Pancreas (tissue), 10 donors: ENCODE results near the gene GAL3ST3. TPM values are rescaled to one million over a fixed set of nuclear protein-coding genes. Genes with fewer than 3 reads are reported as not detected.
A peak's percentile ranks its signal among the peaks of the same experiment; 100 is the strongest.

Experiments
- ATAC-seq, 4 donors: fragments of 200-7000 bp; cut with Tn5 transposase; one replicate each; pipeline versions ENCODE4 v1.8.0 to v1.9.1; 2020; ENCODE audit warnings: mild to moderate bottlenecking in 4 of 4, moderate library complexity in 4 of 4
- DNase-seq, 6 donors: peaks; one replicate each; pipeline ENCODE4 v3.0.0-alpha.2; 2020
- FAIRE-seq: peaks from 2 replicates; lab custom pipeline; 2012; peaks lifted over from hg19 to GRCh38; lab: Jason Lieb, UNC
- H3K27ac ChIP-seq, 4 donors: fragments of 200-600 bp; sonication (generic); 1 replicate in 3 of 4; 2 replicates in 1 of 4; pipeline versions ENCODE4 v1.5.0 to v1.8.0; 2020
- H3K27me3 ChIP-seq, 4 donors: fragments of 200-600 bp; one replicate each; pipeline ENCODE4 v1.8.0; 2021
- H3K36me3 ChIP-seq, 3 donors: fragments of 200-600 bp; sonication (generic) in 1 of 3; one replicate each; pipeline versions ENCODE4 v1.5.0 to v1.8.0; 2020 to 2021
- H3K4me1 ChIP-seq, 3 donors: fragments of 200-600 bp; one replicate each; pipeline ENCODE4 v1.8.0; 2021
- H3K4me3 ChIP-seq, 4 donors: fragments of 200-600 bp; sonication (generic) in 2 of 4; one replicate each; pipeline versions ENCODE4 v1.5.0 to v1.8.0; 2020 to 2021
- H3K9me3 ChIP-seq, 4 donors: fragments of 200-600 bp; one replicate each; pipeline ENCODE4 v1.8.0; 2021
- CTCF ChIP-seq, 4 donors: fragments of 200-600 bp; sonication (generic) in 3 of 4; IDR thresholded peaks; one replicate each; pipeline versions ENCODE4 v1.5.0 to v1.8.0; 2021; ENCODE audit warnings: antibody characterized with exemption in 4 of 4
- WGBS, 2 donors: extraction: QIAGEN DNeasy Blood & Tissue Kit; methylation state at CpG; one replicate each; pipeline ENCODE4 v1.1.7; 2013; 5-methylcytosine and 5-hydroxymethylcytosine counted together
- intact Hi-C, 3 donors: fragments of 100-400 bp; cut with DNase I; formaldehyde crosslinking; loops; one replicate each; pipeline versions ENCODE4 v1.11.1 to v1.14.2; 2022
- polyA plus RNA-seq, 2 donors: library from polyadenylated mRNA; stranded (reverse); fragments of 200-250 nt; gene quantifications; one replicate each; pipeline ENCODE4 v1.2.3, GENCODE V29; 2013
- total RNA-seq, 6 donors: library from RNA; stranded (reverse); fragmentation: NEBNext Ultra II Directional in 4 of 6; extraction: Animal tissue kit (Norgen Biotek cat#: 25700) in 4 of 6; gene quantifications; one replicate each; pipeline versions ENCODE4 v1.2.1 to v1.2.4, GENCODE V29; 2021 to 2023
- donor health status: healthy with polysubstance abuse.
- donor health status: DM: no; HTN: no; CAD: no; lungs with moderate emphysema.
- donor health status: DM: no; HTN: no; CAD: no.
- donor health status: control.
- donor health status: control.
- donor health status: Bipolar disorder and iron deficiency.
- donor health status: DM: yes; HTN: yes; CAD: no.
- donor health status: DM: no; HTN: no; CAD: no.
- donor health status: DM: no; HTN: no; CAD: no.
- donor health status: DM: yes; HTN: yes; CAD: no.

GAL3ST3 gene
- total and polyA plus RNA-seq, 8 donors, result 0.20 to 1.8 (median 0.43) TPM; not detected in 1

DNA sequence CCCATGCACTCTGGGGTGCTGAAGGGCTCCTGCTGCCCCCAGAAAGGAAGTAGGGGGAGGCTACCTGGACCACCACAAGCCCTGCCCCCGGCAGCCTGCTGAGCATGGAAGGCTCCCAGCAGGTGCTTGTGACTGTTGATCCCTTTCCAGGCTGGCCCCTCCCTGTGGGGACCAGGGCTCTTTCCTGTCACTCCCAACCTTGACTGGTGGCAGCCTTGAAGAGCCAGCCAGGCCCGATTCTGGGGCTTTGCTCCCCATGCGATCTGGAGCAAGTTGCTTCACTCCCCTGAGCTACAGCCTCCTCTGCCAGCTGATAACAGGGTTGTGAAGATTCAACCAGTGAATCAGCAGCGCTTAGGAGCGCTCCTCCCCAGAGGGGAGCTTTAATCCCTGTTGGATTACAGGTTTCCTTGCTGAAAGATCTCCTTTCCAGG lies 41.7 kb downstream of the GAL3ST3 start:
- no peaks in the 10 kb centered on the region for H3K9me3 ChIP-seq
- no peak overlapping the region for H3K27ac ChIP-seq
- peaks cover 0 to 3% (median 0%) of the 10 kb centered on the region in 4 donors for H3K27me3 ChIP-seq
- ATAC-seq (no peak), FAIRE-seq (no peak), DNase-seq (no peak)
- intact Hi-C loops, result no loop called here
- H3K36me3 ChIP-seq, result peaks cover 0 to 7% (median 0%) of the 10 kb centered on the region in 3 donors
- TF ChIP-seq CTCF (IDR thresholded peaks at IDR 0.05), result no peak
- WGBS, 2 donors, result 46 to 49% methylated on average over 5 of the region's 5 CpGs
- H3K4me3 ChIP-seq, result no peak overlapping the region
- peaks cover 0 to 6% (median 5%) of the 10 kb centered on the region in 3 donors for H3K4me1 ChIP-seq

DNA sequence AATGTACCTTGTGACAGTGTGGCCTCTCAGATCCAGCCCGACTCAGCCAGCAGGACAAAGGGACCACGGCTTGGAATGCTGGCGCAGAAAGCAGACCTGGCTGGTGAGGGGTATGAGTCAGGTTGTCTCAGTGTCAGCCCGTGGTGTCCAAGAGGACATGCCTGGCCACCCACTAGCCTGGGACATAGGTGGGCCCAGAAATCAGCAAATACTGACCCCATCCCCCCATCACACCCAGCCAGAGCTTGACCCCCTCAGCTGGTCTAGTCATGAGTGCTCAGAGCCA lies 42.1 kb downstream of the GAL3ST3 start:
- intact Hi-C loops, result no loop called here
- H3K27me3 ChIP-seq, result no peaks in the 10 kb centered on the region
- no peaks in the 10 kb centered on the region for H3K9me3 ChIP-seq
- no peak for ATAC-seq
- no peak overlapping the region for H3K27ac ChIP-seq
- WGBS, 2 donors, result 68 to 73% methylated on average over 4 of the region's 4 CpGs
- no peak overlapping the region for H3K4me3 ChIP-seq
- H3K4me1 ChIP-seq, result peaks cover 0 to 6% (median 5%) of the 10 kb centered on the region in 3 donors
- DNase-seq, result no peak
- no peak for FAIRE-seq
- peaks cover 0 to 7% (median 0%) of the 10 kb centered on the region in 3 donors for H3K36me3 ChIP-seq
- no peak for TF ChIP-seq CTCF (IDR thresholded peaks at IDR 0.05)

- Histone ChIP-seq H3K27me3 (no peaks in the 10 kb centered on the region), H3K9me3 (no peaks in the 10 kb centered on the region), H3K36me3 (peaks cover 0 to 7% (median 0%) of the 10 kb centered on the region in 3 donors), H3K4me1 (peaks cover 0 to 6% (median 5%) of the 10 kb centered on the region in 3 donors), H3K27ac (no peak overlapping the region), H3K4me3 (no peak overlapping the region)
- no peak for ATAC-seq
- no peak for TF ChIP-seq CTCF (IDR thresholded peaks at IDR 0.05)
- DNase-seq, result no peak
- FAIRE-seq, result no peak
- intact Hi-C loops, result no loop called here
- 83 to 90% methylated on average over 13 of the region's 13 CpGs for WGBS, 2 donors
Observed at GRCh38 chr11:66006134-66006890, 42.6 kb downstream of the GAL3ST3 start.

DNA sequence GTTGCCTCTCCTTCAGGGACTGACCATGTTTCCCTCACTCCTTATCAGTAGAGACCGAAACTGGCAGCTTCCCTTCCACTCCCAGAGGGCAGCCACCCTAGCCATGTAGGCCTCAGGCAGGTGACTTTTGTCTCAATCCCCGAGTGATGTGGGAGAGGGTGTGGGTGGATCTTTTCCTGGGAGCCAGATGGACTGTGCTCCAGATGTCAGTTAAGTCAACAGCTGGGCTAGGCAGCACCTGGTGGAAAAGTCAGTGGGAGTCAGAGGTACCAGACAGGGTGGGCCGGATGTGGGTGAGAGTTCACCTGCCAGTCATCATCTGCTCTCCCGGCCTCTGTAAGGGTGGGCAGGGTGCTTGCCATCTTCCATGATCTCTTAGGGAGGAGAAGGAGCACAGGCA lies 44.8 kb downstream of the GAL3ST3 start:
- no peak overlapping the region for H3K4me3 ChIP-seq
- WGBS, 2 donors, result 58 to 63% methylated on average over 4 of the region's 4 CpGs
- FAIRE-seq, result no peak
- DNase-seq, result peak in 1 of 6 donors; percentile 36
- H3K27me3 ChIP-seq, result no peaks in the 10 kb centered on the region
- intact Hi-C loops, result no loop called here
- ATAC-seq, result no peak
- peaks cover 0 to 17% (median 7%) of the 10 kb centered on the region in 3 donors for H3K36me3 ChIP-seq
- H3K9me3 ChIP-seq, result no peaks in the 10 kb centered on the region
- H3K4me1 ChIP-seq, result peaks cover 0 to 15% (median 5%) of the 10 kb centered on the region in 3 donors
- no peak for TF ChIP-seq CTCF (IDR thresholded peaks at IDR 0.05)
- H3K27ac ChIP-seq, result no peak overlapping the region

- FAIRE-seq, result no peak
- Histone ChIP-seq H3K27me3 (no peaks in the 10 kb centered on the region), H3K4me1 (peaks cover 0 to 15% (median 5%) of the 10 kb centered on the region in 3 donors), H3K27ac (peak overlapping the region in 3 of 4 donors; percentile 75 to 98 (median 94)), H3K4me3 (peak overlapping the region in 3 of 4 donors; percentile 77 to 80 (median 77)), H3K36me3 (peaks cover 0 to 26% (median 12%) of the 10 kb centered on the region in 3 donors), H3K9me3 (no peaks in the 10 kb centered on the region)
- 42 to 43% methylated on average over 4 to 6 of the region's 6 CpGs for WGBS, 2 donors
- ATAC-seq, result no peak
- peak in 2 of 6 donors; percentile 20 to 47 for DNase-seq
- TF ChIP-seq CTCF (IDR thresholded peaks at IDR 0.05), result no peak
- intact Hi-C loops, result no loop called here
Observed at GRCh38 chr11:66003291-66003690, 45.7 kb downstream of the GAL3ST3 start.
